HEK293 (cell line): ENCODE data around the gene SLC47A2.

ENCODE experiments used
- BCL11A ChIP-seq: fragments of 450-650 bp; formaldehyde crosslinking; IDR thresholded peaks from 2 replicates; pipeline ENCODE4 v1.5.1; 2016; ENCODE audit warnings: low read depth, missing biosample characterization, missing genetic modification characterization
- ELK4 ChIP-seq: IDR thresholded peaks from 2 replicates; pipeline ENCODE4 v1.6.1; 2011; ENCODE audit warnings: mild to moderate bottlenecking, low read depth, low read length, borderline replicate concordance
- ZNF274 ChIP-seq, 2 experiments: fragments of 200-500 bp in 1 of 2; fragments of 450-650 bp in 1 of 2; sonication (Bioruptor generic) in 1 of 2; formaldehyde crosslinking in 1 of 2; IDR thresholded peaks; 2 replicates each; pipeline versions ENCODE4 v1.5.1 to v1.6.1; 2014 to 2016; ENCODE audit warnings: borderline replicate concordance in 1 of 2, inconsistent platforms in 1 of 2, low read length in 1 of 2, missing biosample characterization in 1 of 2, missing genetic modification characterization in 1 of 2
- ZNF398 ChIP-seq: fragments of 450-650 bp; formaldehyde crosslinking; IDR thresholded peaks from 2 replicates; pipeline ENCODE4 v1.5.1; 2017; ENCODE audit warnings: missing biosample characterization, missing genetic modification characterization
- ZNF426 ChIP-seq: fragments of 450-650 bp; formaldehyde crosslinking; IDR thresholded peaks from 2 replicates; pipeline ENCODE4 v1.5.1; 2017; ENCODE audit warnings: missing biosample characterization, missing genetic modification characterization, mild to moderate bottlenecking, inconsistent platforms, moderate library complexity
- ZNF76 ChIP-seq: fragments of 450-650 bp; formaldehyde crosslinking; IDR thresholded peaks from 2 replicates; pipeline ENCODE4; 2016; ENCODE audit warnings: low read depth, missing biosample characterization, missing genetic modification characterization, borderline replicate concordance
- ZSCAN5A ChIP-seq: fragments of 450-650 bp; formaldehyde crosslinking; IDR thresholded peaks from 2 replicates; pipeline ENCODE4 v1.5.1; 2016; ENCODE audit warnings: missing biosample characterization, missing genetic modification characterization
- TF ChIP-seq, protein P1 (sequence below): fragments of 450-650 bp; formaldehyde crosslinking; IDR thresholded peaks from 2 replicates; pipeline ENCODE4 v1.5.1; 2016; ENCODE audit warnings: missing biosample characterization, missing genetic modification characterization
- TF ChIP-seq, protein P2 (sequence below): fragments of 450-650 bp; IDR thresholded peaks from 2 replicates; pipeline ENCODE4 v1.5.1; 2018; ENCODE audit warnings: missing biosample characterization, mild to moderate bottlenecking, missing genetic modification characterization
- TF ChIP-seq, protein P3 (sequence below): fragments of 450-650 bp; formaldehyde crosslinking; IDR thresholded peaks from 2 replicates; pipeline ENCODE4 v1.5.1; 2016; ENCODE audit warnings: missing biosample characterization, missing genetic modification characterization, low read depth

DNA sequence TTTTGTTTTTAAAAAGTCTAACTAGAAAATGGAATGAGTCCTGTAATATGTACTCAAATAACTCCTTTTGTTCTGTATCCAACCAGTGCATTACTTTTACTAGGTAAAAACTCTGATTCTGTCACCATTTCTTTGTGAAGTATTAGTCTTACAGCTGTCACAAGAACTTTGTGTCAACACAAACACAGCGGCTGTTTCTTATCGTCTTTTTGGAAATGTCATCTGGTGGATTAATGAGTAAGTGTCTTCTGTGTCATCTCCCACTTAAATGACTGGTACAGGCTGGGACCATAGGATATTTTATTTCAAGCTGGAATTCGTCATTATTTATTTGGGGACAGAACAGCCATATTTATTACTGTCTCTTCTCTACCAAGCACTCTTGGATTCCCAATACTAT is 86.9 kb downstream of the SLC47A2 start:
- TF ChIP-seq, protein P1, sequence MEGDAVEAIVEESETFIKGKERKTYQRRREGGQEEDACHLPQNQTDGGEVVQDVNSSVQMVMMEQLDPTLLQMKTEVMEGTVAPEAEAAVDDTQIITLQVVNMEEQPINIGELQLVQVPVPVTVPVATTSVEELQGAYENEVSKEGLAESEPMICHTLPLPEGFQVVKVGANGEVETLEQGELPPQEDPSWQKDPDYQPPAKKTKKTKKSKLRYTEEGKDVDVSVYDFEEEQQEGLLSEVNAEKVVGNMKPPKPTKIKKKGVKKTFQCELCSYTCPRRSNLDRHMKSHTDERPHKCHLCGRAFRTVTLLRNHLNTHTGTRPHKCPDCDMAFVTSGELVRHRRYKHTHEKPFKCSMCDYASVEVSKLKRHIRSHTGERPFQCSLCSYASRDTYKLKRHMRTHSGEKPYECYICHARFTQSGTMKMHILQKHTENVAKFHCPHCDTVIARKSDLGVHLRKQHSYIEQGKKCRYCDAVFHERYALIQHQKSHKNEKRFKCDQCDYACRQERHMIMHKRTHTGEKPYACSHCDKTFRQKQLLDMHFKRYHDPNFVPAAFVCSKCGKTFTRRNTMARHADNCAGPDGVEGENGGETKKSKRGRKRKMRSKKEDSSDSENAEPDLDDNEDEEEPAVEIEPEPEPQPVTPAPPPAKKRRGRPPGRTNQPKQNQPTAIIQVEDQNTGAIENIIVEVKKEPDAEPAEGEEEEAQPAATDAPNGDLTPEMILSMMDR (tag by site-specific recombination) = no peak
- TF ChIP-seq ELK4 (no peak), ZNF426 (tag by site-specific recombination) (no peak), ZNF76 (tag by site-specific recombination) (no peak), ZNF274 (IDR thresholded peaks at IDR 0.05; ENCODE audit: low read length) (no peak), ZNF274 (tag by site-specific recombination; IDR thresholded peaks at IDR 0.05; ENCODE audit: borderline replicate concordance) (no peak), ZNF398 (tag by site-specific recombination) (no peak), BCL11A (tag by site-specific recombination) (no peak), ZSCAN5A (tag by site-specific recombination) (no peak)
- TF ChIP-seq, protein P2, sequence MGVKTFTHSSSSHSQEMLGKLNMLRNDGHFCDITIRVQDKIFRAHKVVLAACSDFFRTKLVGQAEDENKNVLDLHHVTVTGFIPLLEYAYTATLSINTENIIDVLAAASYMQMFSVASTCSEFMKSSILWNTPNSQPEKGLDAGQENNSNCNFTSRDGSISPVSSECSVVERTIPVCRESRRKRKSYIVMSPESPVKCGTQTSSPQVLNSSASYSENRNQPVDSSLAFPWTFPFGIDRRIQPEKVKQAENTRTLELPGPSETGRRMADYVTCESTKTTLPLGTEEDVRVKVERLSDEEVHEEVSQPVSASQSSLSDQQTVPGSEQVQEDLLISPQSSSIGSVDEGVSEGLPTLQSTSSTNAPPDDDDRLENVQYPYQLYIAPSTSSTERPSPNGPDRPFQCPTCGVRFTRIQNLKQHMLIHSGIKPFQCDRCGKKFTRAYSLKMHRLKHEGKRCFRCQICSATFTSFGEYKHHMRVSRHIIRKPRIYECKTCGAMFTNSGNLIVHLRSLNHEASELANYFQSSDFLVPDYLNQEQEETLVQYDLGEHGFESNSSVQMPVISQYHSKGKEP (tag by site-specific recombination) = no peak
- TF ChIP-seq, protein P3, sequence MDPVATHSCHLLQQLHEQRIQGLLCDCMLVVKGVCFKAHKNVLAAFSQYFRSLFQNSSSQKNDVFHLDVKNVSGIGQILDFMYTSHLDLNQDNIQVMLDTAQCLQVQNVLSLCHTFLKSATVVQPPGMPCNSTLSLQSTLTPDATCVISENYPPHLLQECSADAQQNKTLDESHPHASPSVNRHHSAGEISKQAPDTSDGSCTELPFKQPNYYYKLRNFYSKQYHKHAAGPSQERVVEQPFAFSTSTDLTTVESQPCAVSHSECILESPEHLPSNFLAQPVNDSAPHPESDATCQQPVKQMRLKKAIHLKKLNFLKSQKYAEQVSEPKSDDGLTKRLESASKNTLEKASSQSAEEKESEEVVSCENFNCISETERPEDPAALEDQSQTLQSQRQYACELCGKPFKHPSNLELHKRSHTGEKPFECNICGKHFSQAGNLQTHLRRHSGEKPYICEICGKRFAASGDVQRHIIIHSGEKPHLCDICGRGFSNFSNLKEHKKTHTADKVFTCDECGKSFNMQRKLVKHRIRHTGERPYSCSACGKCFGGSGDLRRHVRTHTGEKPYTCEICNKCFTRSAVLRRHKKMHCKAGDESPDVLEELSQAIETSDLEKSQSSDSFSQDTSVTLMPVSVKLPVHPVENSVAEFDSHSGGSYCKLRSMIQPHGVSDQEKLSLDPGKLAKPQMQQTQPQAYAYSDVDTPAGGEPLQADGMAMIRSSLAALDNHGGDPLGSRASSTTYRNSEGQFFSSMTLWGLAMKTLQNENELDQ (tag by site-specific recombination) = no peak
